HUES64 (cell line): ENCODE results near the gene RNF126.
A peak's percentile ranks its signal among the peaks of the same experiment; 100 is the strongest.
"Not testable (repeated sequence)": the region's sequence is repeated elsewhere in the genome, so short reads cannot be mapped to it uniquely, and the experiment has no call there.

Experiments used
- H3K27ac ChIP-seq: 2 replicates; pipeline ENCODE4 v1.7.0; 2013; ENCODE audit warnings: low read depth, low read length, inconsistent platforms
- H3K27me3 ChIP-seq: 2 replicates; pipeline ENCODE4 v1.6.1; 2013; ENCODE audit warnings: mild to moderate bottlenecking, low read length; ENCODE audit not compliant: insufficient read depth
- H3K36me3 ChIP-seq: 2 replicates; pipeline ENCODE4 v1.6.1; 2013; ENCODE audit warnings: mild to moderate bottlenecking, low read length; ENCODE audit not compliant: insufficient read depth
- H3K4me1 ChIP-seq: 2 replicates; pipeline ENCODE4 v1.6.1; 2013; ENCODE audit warnings: mild to moderate bottlenecking, low read length, moderate library complexity; ENCODE audit not compliant: insufficient read depth
- H3K4me3 ChIP-seq: 2 replicates; pipeline ENCODE4 v1.5.1; 2013; ENCODE audit warnings: mild to moderate bottlenecking, low read length, moderate library complexity
- H3K9ac ChIP-seq: 2 replicates; pipeline ENCODE4 v1.6.1; 2013; ENCODE audit warnings: mild to moderate bottlenecking, low read depth, low read length
- H3K9me3 ChIP-seq: 2 replicates; pipeline ENCODE4 v1.6.1; 2013; ENCODE audit warnings: low read depth, low read length; ENCODE audit not compliant: insufficient read depth
- WGBS: fragments of 150-250, 120-280 bp; methylation state at CpG from one replicate; pipeline ENCODE4 v1.1.7; 2013; ENCODE audit warnings: missing lambda C conversion rate; 5-methylcytosine and 5-hydroxymethylcytosine counted together

Gene RNF126

DNA sequence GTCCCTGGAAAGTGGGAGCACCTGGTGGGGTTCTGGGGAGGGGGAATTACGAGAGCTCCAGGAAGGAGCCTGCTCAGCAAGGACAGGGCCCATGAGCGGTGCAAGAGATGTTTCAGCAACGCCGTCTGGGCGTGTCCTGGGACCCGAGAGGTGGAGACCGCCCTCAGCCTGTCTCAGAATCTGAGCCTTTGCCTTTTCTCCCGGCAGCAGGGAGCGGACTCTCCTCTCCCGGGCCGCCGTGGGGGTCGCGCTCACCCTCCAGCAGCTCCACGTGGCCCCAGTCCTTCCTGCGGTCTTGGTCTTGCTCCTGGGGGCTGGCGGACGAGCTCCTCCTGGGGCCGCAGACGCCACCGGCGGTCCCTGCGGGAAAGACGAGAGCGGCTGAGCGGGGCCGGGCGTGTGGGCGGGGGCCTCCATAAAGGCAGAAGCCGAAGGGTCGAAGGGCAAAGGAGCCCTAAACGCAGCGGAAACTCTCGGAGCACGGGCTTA, 30.4 kb downstream of the RNF126 start:
- H3K36me3 ChIP-seq: peaks cover 27% of the 10 kb centered on the region
- H3K9me3 ChIP-seq: no peaks in the 10 kb centered on the region
- H3K4me3 ChIP-seq: peak overlapping the region; percentile 100
- peaks cover 7% of the 10 kb centered on the region for H3K27me3 ChIP-seq
- H3K9ac ChIP-seq: peak overlapping the region; percentile 94
- no peaks in the 10 kb centered on the region for H3K4me1 ChIP-seq
- peak overlapping the region; percentile 65 for H3K27ac ChIP-seq
- 2% methylated on average over 35 of the region's 35 CpGs for WGBS

DNA sequence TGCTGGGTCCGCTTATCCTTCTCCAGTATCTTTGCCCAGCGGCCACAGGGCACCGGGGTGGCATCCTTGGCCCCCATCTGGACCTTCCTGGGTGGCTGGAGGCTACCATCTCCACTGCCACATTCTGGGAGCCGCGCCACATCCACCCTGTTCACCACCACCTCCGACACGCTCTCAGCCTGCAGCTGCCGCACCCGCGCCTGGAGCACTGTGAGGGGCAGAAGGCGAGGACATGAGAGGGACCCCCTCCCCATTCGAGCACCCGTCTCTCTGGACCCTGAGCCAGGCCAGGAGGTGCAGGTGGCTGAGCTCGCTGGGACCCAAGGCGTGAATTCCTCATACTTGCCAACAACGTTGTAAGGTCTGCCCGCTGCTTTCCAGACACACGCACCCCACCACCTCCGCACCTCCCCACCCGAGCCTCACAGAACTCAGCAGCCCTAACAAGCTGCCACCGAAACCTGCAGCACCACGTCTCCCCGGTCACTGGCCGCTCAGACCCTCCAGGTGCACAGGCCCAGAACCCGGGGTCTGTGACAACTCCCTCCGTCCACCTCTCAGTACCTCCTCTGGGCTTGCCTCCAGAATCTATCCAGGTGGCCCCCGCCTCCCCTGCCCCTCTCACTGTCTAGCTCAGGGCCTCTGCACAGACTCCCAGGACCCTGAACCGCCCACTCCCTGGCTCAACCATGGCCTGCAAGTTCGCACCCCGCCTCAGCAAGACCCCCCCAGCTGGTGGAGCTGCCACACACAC, 32.9 kb downstream of the RNF126 start:
- Histone ChIP-seq H3K4me1 (no peaks in the 10 kb centered on the region), H3K9me3 (no peaks in the 10 kb centered on the region), H3K27ac (no peak overlapping the region), H3K9ac (no peak overlapping the region), H3K36me3 (peaks cover 38% of the 10 kb centered on the region), H3K4me3 (no peak overlapping the region), H3K27me3 (no peaks in the 10 kb centered on the region)
- 94% methylated on average over 30 of the region's 30 CpGs for WGBS

DNA sequence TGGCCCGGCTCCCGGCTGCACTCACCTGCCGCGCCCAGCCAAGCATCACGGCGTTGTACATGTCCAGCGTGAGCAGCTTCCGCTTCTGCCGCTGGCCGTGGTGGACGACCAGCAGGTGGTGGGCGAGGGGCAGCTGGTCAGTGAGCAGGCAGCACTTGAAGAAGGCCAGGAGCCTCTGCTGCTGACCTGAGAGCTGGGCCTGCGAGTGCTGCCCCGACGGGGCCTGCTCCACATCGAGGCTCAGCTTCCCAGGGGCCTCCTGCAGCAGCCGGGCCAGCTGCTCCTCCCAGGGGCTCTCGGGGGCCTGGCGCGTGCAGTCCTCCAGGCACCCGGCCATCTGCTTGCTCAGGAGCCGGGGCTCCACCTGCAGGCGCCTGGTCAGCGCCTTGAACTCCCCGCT, 33.5 kb downstream of the RNF126 start:
- H3K9me3 ChIP-seq, H3K27me3 ChIP-seq, H3K4me3 ChIP-seq, H3K9ac ChIP-seq, H3K4me1 ChIP-seq, H3K27ac ChIP-seq: not testable (repeated sequence)
- H3K36me3 ChIP-seq: peaks cover 43% of the 10 kb centered on the region
- 93% methylated on average over 25 of the region's 25 CpGs for WGBS

GRCh38 chr19:628168-628567, 34.8 kb downstream of the RNF126 start:
- no peaks in the 10 kb centered on the region for H3K9me3 ChIP-seq
- no peak overlapping the region; the same call in 1 of the 2 replicates for H3K9ac ChIP-seq
- H3K4me3 ChIP-seq: no peak overlapping the region
- no peaks in the 10 kb centered on the region for H3K4me1 ChIP-seq
- WGBS: 83% methylated on average over 18 of the region's 19 CpGs
- no peak overlapping the region for H3K27ac ChIP-seq
- H3K36me3 ChIP-seq: peaks cover 55% of the 10 kb centered on the region
- no peaks in the 10 kb centered on the region for H3K27me3 ChIP-seq

DNA sequence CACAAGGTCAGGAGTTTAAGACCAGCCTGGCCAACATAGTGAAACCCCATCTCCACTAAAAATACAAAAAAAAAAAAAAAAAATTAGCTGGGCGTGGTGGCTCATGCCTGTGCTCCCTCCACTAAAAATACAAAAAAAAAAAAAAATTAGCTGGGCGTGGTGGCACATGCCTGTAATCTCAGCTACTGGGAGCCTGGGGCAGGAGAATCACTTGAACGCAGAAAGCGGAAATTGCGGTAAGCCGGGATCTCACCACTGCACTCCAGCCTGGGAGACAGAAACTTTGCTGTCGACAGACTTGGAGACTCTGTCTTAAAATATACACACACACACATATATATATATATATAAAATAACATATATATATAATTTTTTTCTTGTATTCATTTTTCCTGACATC, 36.4 kb downstream of the RNF126 start:
- not testable (repeated sequence) for H3K9me3 ChIP-seq, H3K4me3 ChIP-seq, H3K27me3 ChIP-seq, H3K27ac ChIP-seq, H3K4me1 ChIP-seq, H3K9ac ChIP-seq
- 96% methylated on average over 7 of the region's 7 CpGs for WGBS
- H3K36me3 ChIP-seq: peaks cover 65% of the 10 kb centered on the region

GRCh38 chr19:625257-625656, 37.8 kb downstream of the RNF126 start:
- Histone ChIP-seq H3K36me3 (peaks cover 64% of the 10 kb centered on the region), H3K4me1 (no peaks in the 10 kb centered on the region), H3K27me3 (no peaks in the 10 kb centered on the region), H3K9me3 (no peaks in the 10 kb centered on the region), H3K9ac (no peak overlapping the region), H3K27ac (no peak overlapping the region), H3K4me3 (no peak overlapping the region)
- WGBS: 93% methylated on average over 5 of the region's 5 CpGs

DNA sequence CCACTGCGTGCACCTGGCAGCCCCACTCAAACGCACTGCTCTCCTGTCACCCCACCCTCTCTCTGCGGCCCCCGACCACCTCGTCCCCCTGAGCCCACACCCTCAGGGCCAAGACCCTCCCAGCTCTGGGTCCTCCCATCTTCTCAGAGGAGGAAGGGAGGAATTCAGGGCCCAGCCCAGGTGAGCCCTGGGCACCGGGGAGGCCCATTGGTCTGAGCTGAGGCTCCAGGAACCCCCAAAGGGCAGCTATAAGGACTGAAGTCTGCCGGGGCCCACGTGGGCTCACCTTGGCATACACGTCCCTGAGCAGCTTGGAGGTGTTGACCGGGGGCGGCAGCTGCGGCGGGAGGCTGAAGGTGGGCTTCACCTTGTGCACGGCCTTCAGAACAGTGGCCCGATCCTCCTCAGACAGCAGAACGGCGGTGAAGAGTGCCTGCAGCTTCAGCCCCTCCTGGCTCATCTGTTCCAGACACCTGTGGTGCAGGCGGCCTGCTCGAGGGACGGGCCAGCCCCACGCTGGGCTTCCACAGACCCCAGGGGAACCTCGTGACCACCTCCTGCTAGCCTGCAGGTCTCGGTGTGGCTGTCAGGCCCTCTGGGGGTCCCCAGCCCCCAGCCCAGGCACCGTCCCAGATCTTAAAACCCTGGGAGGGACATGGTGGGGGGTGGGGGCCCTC, 38.4 kb downstream of the RNF126 start:
- no peak overlapping the region for H3K4me3 ChIP-seq
- no peak overlapping the region for H3K9ac ChIP-seq
- no peaks in the 10 kb centered on the region for H3K4me1 ChIP-seq
- WGBS: 94% methylated on average over 24 of the region's 24 CpGs
- no peaks in the 10 kb centered on the region for H3K27me3 ChIP-seq
- no peak overlapping the region for H3K27ac ChIP-seq
- peaks cover 64% of the 10 kb centered on the region for H3K36me3 ChIP-seq
- no peaks in the 10 kb centered on the region for H3K9me3 ChIP-seq

GRCh38 chr19:623974-624373, 39.0 kb downstream of the RNF126 start:
- WGBS: 92% methylated on average over 24 of the region's 24 CpGs
- Histone ChIP-seq H3K36me3 (peaks cover 64% of the 10 kb centered on the region), H3K27ac (0 out of 2 replicates have a peak overlapping the region, but pooled peaks have one; percentile 35), H3K4me3 (no peak overlapping the region), H3K4me1 (no peaks in the 10 kb centered on the region), H3K9me3 (no peaks in the 10 kb centered on the region), H3K9ac (0 out of 2 replicates have a peak overlapping the region, but pooled peaks have one; percentile 40), H3K27me3 (no peaks in the 10 kb centered on the region)

DNA sequence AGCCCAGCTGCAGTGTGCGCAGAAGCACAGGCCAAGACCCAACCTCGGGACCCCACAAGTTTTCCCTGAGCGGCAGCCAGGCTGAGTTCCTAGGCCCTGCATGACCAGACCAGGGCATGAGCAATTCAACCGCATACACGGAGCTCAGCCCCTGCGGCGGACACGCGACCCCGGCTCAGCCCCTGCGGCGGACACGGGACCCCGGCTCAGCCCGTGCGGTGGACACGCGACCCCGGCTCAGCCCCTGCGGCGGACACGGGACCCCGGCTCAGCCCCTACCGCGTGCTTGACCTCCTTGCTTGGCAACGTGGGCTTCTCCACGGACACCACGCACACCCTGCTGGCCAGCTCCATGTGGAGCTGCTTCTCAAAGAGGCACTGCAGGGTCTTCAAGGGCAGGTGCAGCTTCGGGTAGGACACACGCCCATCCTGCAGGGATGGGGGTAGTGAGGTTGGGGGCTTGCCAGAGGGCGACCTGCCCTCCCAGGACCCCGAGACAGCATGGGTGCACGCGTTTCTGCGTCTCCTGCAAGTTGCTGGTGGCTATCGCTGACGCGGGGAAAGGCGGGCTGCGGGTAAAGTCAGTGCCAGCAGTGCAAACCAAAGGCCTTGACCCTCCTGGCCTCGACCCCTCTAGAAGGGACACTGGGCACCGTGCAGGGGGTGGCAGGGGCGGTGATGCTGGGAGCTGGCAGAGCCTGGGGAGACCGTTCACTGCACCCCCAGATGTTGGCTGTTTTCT, 39.7 kb downstream of the RNF126 start:
- Histone ChIP-seq H3K27ac (no peak overlapping the region), H3K9ac (no peak overlapping the region), H3K4me1 (no peaks in the 10 kb centered on the region), H3K9me3 (no peaks in the 10 kb centered on the region), H3K27me3 (no peaks in the 10 kb centered on the region), H3K4me3 (no peak overlapping the region), H3K36me3 (peaks cover 63% of the 10 kb centered on the region)
- 94% methylated on average over 43 of the region's 44 CpGs for WGBS

GRCh38 chr19:622666-623065, 40.3 kb downstream of the RNF126 start:
- peaks cover 62% of the 10 kb centered on the region for H3K36me3 ChIP-seq
- H3K4me3 ChIP-seq: no peak overlapping the region
- 96% methylated on average over 37 of the region's 37 CpGs for WGBS
- H3K27me3 ChIP-seq: no peaks in the 10 kb centered on the region
- no peak overlapping the region for H3K27ac ChIP-seq
- H3K9me3 ChIP-seq: no peaks in the 10 kb centered on the region
- H3K4me1 ChIP-seq: no peaks in the 10 kb centered on the region
- no peak overlapping the region for H3K9ac ChIP-seq

GRCh38 chr19:621819-622218, 41.2 kb downstream of the RNF126 start:
- WGBS: 97% methylated on average over 24 of the region's 24 CpGs
- Histone ChIP-seq H3K27ac (no peak overlapping the region), H3K36me3 (peaks cover 65% of the 10 kb centered on the region), H3K4me3 (no peak overlapping the region), H3K27me3 (no peaks in the 10 kb centered on the region), H3K9ac (no peak overlapping the region), H3K4me1 (no peaks in the 10 kb centered on the region), H3K9me3 (no peaks in the 10 kb centered on the region)
